Stromal cell of bone marrow (primary cell): ENCODE measurements around the gene ATP6V0D1.
"Not testable (repeated sequence)": the region's sequence is repeated elsewhere in the genome, so short reads cannot be mapped to it uniquely, and the experiment has no call there.

Source experiments
- DNase-seq: peaks from one replicate; pipeline ENCODE4 v3.0.0-alpha.2; 2012; ENCODE audit warnings: low read depth

The ATP6V0D1 gene

GRCh38 chr16:67480833-67481560 is at the start of gene ATP6V0D1:
Gene ATP6V0D1, minus strand, starts transcription at chr16:67481157. Its CDS starts 71 bp downstream, at chr16:67481086.
- peak; percentile 95 for DNase-seq

GRCh38 chr16:67530013-67530939 is 49.3 kb upstream of the ATP6V0D1 start:
- peak; percentile 51 for DNase-seq

- no peak for DNase-seq
Observed at GRCh38 chr16:67529582-67530012, 48.6 kb upstream of the ATP6V0D1 start.

- no peak for DNase-seq
Observed at GRCh38 chr16:67528870-67529581, 48.1 kb upstream of the ATP6V0D1 start.

GRCh38 chr16:67528222-67528869 is 47.4 kb upstream of the ATP6V0D1 start, which contains the start of gene RIPOR1:
Gene RIPOR1, plus strand, starts transcription at chr16:67528829. Its CDS starts 9,618 bp downstream, at chr16:67538447.
- no peak for DNase-seq

- DNase-seq = no peak
Observed at GRCh38 chr16:67526149-67526791, 45.3 kb upstream of the ATP6V0D1 start.

GRCh38 chr16:67525176-67525860 is 44.4 kb upstream of the ATP6V0D1 start:
- no peak for DNase-seq

GRCh38 chr16:67521095-67521804 is 40.3 kb upstream of the ATP6V0D1 start:
- DNase-seq = peak; percentile 90

GRCh38 chr16:67519242-67519641 is 38.3 kb upstream of the ATP6V0D1 start:
- DNase-seq = no peak

GRCh38 chr16:67518676-67519075 is 37.7 kb upstream of the ATP6V0D1 start:
- no peak for DNase-seq

- DNase-seq = no peak
Observed at GRCh38 chr16:67517661-67518423, 36.9 kb upstream of the ATP6V0D1 start.

- no peak for DNase-seq
Observed at GRCh38 chr16:67517155-67517445, 36.1 kb upstream of the ATP6V0D1 start.

- DNase-seq = no peak
Observed at GRCh38 chr16:67516296-67517154, 35.6 kb upstream of the ATP6V0D1 start.

GRCh38 chr16:67514382-67514828 is 33.4 kb upstream of the ATP6V0D1 start:
- peak; percentile 79 for DNase-seq

- DNase-seq = not testable (repeated sequence)
Observed at GRCh38 chr16:67513892-67514291, 32.9 kb upstream of the ATP6V0D1 start.

GRCh38 chr16:67509016-67509415 is 28.1 kb upstream of the ATP6V0D1 start:
- DNase-seq = no peak

- no peak for DNase-seq
Observed at GRCh38 chr16:67506468-67506867, 25.5 kb upstream of the ATP6V0D1 start.
